GM12878 (cell line): ENCODE measurements around the gene CDYL2. TPM values are rescaled to one million over a fixed set of nuclear protein-coding genes. Genes with fewer than 3 reads are reported as not detected.

Experiments
- ATAC-seq: fragments of 200-7000 bp; cut with Tn5 transposase; 3 replicates; pipeline ENCODE4 v1.9.1; 2020; ENCODE audit warnings: mild to moderate bottlenecking, moderate library complexity
- BruUV-seq: library from RNA; stranded (reverse); fragments of 400-500 nt; replicated peaks from 2 replicates; lab custom pipeline; 2021; lab: Mats Ljungman, UMichigan
- CTCF ChIA-PET: fragments of 300-600 bp; sonication (Branson Sonifier 250); formaldehyde crosslinking; extraction: SDS; loops from one replicate; lab custom pipeline; 2021; ENCODE audit warnings: inconsistent platforms; lab: Yijun Ruan, JAX
- POLR2A ChIA-PET: fragments of 350-600 bp; formaldehyde crosslinking; extraction: SDS; loops from one replicate; lab custom pipeline; 2021; ENCODE audit warnings: inconsistent platforms; lab: Charles Lee
- RAD21 ChIA-PET: fragments of 300-600 bp; sonication (Branson Sonifier 250); formaldehyde crosslinking; loops from one replicate; lab custom pipeline; 2023; ENCODE audit warnings: antibody characterized with exemption; ENCODE audit not compliant: unreplicated experiment; lab: Charles Lee
- SMC1A ChIA-PET: fragments of 300-600 bp; sonication (Branson Sonifier 250); formaldehyde crosslinking; loops from one replicate; lab custom pipeline; 2023; ENCODE audit not compliant: unreplicated experiment, uncharacterized antibody; lab: Charles Lee
- DNase-seq: peaks from one replicate; pipeline ENCODE4 v3.0.0-alpha.2; 2011; ENCODE audit warnings: low read depth, low spot score
- FAIRE-seq: peaks from 3 replicates; lab custom pipeline; 2011; peaks lifted over from hg19 to GRCh38; lab: Jason Lieb, UNC
- H2AFZ ChIP-seq: 2 replicates; pipeline ENCODE4 v1.6.0; 2011; ENCODE audit warnings: low read depth, low read length, control low read depth; ENCODE audit not compliant: control insufficient read depth
- H3K27ac ChIP-seq: 2 replicates; pipeline ENCODE4 v1.5.1; 2011; ENCODE audit warnings: control low read depth; ENCODE audit not compliant: control insufficient read depth, insufficient read depth
- H3K27me3 ChIP-seq, 2 experiments: replicated peaks in 1 of 2; 2 replicates each; pipeline versions ENCODE4 v1.6.0 to v1.6.1; 2011; ENCODE audit warnings: low read length in 1 of 2; ENCODE audit not compliant: control insufficient read depth in 2 of 2, insufficient read depth in 2 of 2
- H3K36me3 ChIP-seq, 2 experiments: 2 replicates each; pipeline ENCODE4 v1.5.1; 2011; ENCODE audit warnings: low read length in 1 of 2; ENCODE audit not compliant: control insufficient read depth in 2 of 2, insufficient read depth in 2 of 2
- H3K4me1 ChIP-seq: 2 replicates; pipeline ENCODE4 v1.6.1; 2011; ENCODE audit warnings: mild to moderate bottlenecking, low read length, moderate library complexity, mixed read lengths; ENCODE audit not compliant: control insufficient read depth, insufficient read depth
- H3K4me2 ChIP-seq: 2 replicates; pipeline ENCODE4 v1.6.0; 2011; ENCODE audit warnings: control low read depth; ENCODE audit not compliant: control insufficient read depth, insufficient read depth
- H3K4me3 ChIP-seq: fragments of 200-600 bp; sonication (generic); 2 replicates; pipeline ENCODE4 v1.5.1; 2016
- H3K79me2 ChIP-seq: 2 replicates; pipeline ENCODE4 v1.6.0; 2011; ENCODE audit warnings: low read length; ENCODE audit not compliant: control insufficient read depth, insufficient read depth
- H3K9ac ChIP-seq: 2 replicates; pipeline ENCODE4 v1.8.0; 2011; ENCODE audit warnings: low read length, control low read depth, mixed read lengths; ENCODE audit not compliant: control insufficient read depth, insufficient read depth
- H3K9me3 ChIP-seq: replicated peaks from 3 replicates; pipeline ENCODE4 v1.5.1; 2011; ENCODE audit warnings: mild to moderate bottlenecking, low read length; ENCODE audit not compliant: control insufficient read depth, insufficient read depth
- H4K20me1 ChIP-seq: 2 replicates; pipeline ENCODE4 v1.6.0; 2011; ENCODE audit not compliant: control insufficient read depth, insufficient read depth
- CEBPB ChIP-seq, 2 experiments: fragments of 150-350 bp in 1 of 2; IDR thresholded peaks; 2 replicates each; pipeline ENCODE4 v1.6.1; 2012 to 2014; ENCODE audit warnings: low read depth in 2 of 2, low read length in 2 of 2, borderline replicate concordance in 1 of 2, inconsistent platforms in 1 of 2
- ZNF274 ChIP-seq: IDR thresholded peaks from one replicate; pipeline ENCODE4 v1.8.0; 2011; ENCODE audit not compliant: insufficient read length, insufficient read depth
- WGBS: methylation state at CpG from one replicate; pipeline ENCODE4 v1.1.6; 2016; ENCODE audit warnings: low lambda C conversion rate; ENCODE audit not compliant: insufficient replicate concordance, insufficient coverage; ENCODE audit errors: missing lambda C conversion rate; 5-methylcytosine and 5-hydroxymethylcytosine counted together
- in situ Hi-C: fragments of 300-500 bp; cut with MboI; formaldehyde crosslinking; loops from 9 replicates; pipeline ENCODE4 v1.14.3; 2018; ENCODE audit warnings: mixed read lengths
- intact Hi-C: fragments of 100-400 bp; cut with micrococcal nuclease; formaldehyde crosslinking; loops from one replicate; pipeline ENCODE4 v1.14.2; 2022; ENCODE audit not compliant: unreplicated experiment
- polyA plus RNA-seq, 11 experiments: library from polyadenylated mRNA; depleted of rRNA in 4 of 11; unstranded in 6 of 11; stranded (reverse) in 5 of 11; fragments of >200 nt; fragmentation: Nextera tagmentation in 4 of 11; fragmentation: Illumina TruSeq in 1 of 11; extraction: Ambion mirVana in 4 of 11; extraction: Trizol in 1 of 11; gene quantifications; 1 replicate in 1 of 11; 2 replicates in 10 of 11; pipeline versions ENCODE4 v1.2.1 to v1.2.3, GENCODE V29; 2011 to 2016; ENCODE audit warnings: inconsistent platforms in 2 of 11, missing spikeins in 2 of 11, low read depth in 1 of 11
- total RNA-seq, 4 experiments: library from RNA; depleted of rRNA in 3 of 4; stranded (reverse); fragments of >200 nt in 3 of 4; fragmentation: Illumina TruSeq in 1 of 4; extraction: Trizol in 1 of 4; gene quantifications; 2 replicates each; pipeline versions ENCODE4 v1.2.1 to v1.2.3, GENCODE V29; 2013 to 2021
- TF ChIP-seq, protein P1 (sequence below): fragments of 450-650 bp; IDR thresholded peaks from 2 replicates; pipeline ENCODE4 v1.6.1; 2018; ENCODE audit warnings: borderline replicate concordance, mild to moderate bottlenecking; ENCODE audit not compliant: partially characterized antibody
- TF ChIP-seq, protein P2 (sequence below): IDR thresholded peaks from 2 replicates; pipeline ENCODE4 v1.6.1; 2011; ENCODE audit warnings: borderline replicate concordance, low read depth, mild to moderate bottlenecking, moderate library complexity, low read length; ENCODE audit not compliant: insufficient read depth, poor library complexity, severe bottlenecking

Gene CDYL2
- total and polyA plus RNA-seq, 10 of the 15 experiments (the other 5 are each of a cell fraction or from before 2014, with no cell fraction given): 0.27 to 22.9 (median 3.9) TPM

DNA sequence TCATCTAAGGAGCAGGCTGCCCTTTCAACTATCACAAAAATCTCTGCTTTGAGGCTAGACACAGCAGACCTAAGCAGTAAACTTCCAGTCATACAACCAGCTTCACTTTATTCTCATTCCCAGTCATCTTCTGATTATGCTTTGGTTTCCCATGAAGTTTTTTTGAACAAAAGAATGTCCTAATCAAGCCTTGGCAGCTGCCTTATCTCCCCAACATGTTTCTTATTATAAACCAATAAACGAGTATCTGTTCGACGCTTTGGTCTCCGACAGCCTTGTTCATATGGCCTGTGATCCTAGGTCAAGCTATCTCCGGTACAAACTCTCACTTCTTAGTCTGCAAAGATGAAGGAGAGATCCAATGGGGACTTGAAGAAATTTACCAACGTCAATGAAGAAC lies 47.4 kb upstream of the CDYL2 start:
- DNase-seq (no peak), ATAC-seq (no peak), FAIRE-seq (no peak)
- BruUV-seq: no TSS peak
- H4K20me1 ChIP-seq: no peaks in the 10 kb centered on the region
- no peak overlapping the region for H3K27ac ChIP-seq
- in situ Hi-C loops (no loop called here), intact Hi-C loops (no loop called here)
- H3K9ac ChIP-seq: no peak overlapping the region
- no peak overlapping the region for H3K4me2 ChIP-seq
- no peak overlapping the region for H3K4me3 ChIP-seq
- ChIA-PET POLR2A (no interaction called here), RAD21 (interaction anchor here (1.3 kb wide), 1 partner anchor 325 kb away, joined by 9 read pairs; no protein-coding TSS in a partner anchor), CTCF (interaction anchor here (0.9 to 4.7 kb wide), 4 partner anchors 10 to 325 kb away, joined by 5 to 35 read pairs (median 8); no protein-coding TSS in a partner anchor), SMC1A (interaction anchor here (0.7 to 1.7 kb wide), 3 partner anchors 22 to 325 kb away, joined by 3 to 8 read pairs (median 6); no protein-coding TSS in a partner anchor)
- no peaks in the 10 kb centered on the region for H3K27me3 ChIP-seq
- H3K36me3 ChIP-seq: no peaks in the 10 kb centered on the region
- H3K4me1 ChIP-seq: no peaks in the 10 kb centered on the region
- 49% methylated on average over 6 of the region's 6 CpGs for WGBS
- TF ChIP-seq CEBPB (IDR thresholded peaks at IDR 0.05; ENCODE audit: borderline replicate concordance in 1 of 2, low read depth in 2 of 2, low read length in 2 of 2): no peak
- TF ChIP-seq, protein P1, sequence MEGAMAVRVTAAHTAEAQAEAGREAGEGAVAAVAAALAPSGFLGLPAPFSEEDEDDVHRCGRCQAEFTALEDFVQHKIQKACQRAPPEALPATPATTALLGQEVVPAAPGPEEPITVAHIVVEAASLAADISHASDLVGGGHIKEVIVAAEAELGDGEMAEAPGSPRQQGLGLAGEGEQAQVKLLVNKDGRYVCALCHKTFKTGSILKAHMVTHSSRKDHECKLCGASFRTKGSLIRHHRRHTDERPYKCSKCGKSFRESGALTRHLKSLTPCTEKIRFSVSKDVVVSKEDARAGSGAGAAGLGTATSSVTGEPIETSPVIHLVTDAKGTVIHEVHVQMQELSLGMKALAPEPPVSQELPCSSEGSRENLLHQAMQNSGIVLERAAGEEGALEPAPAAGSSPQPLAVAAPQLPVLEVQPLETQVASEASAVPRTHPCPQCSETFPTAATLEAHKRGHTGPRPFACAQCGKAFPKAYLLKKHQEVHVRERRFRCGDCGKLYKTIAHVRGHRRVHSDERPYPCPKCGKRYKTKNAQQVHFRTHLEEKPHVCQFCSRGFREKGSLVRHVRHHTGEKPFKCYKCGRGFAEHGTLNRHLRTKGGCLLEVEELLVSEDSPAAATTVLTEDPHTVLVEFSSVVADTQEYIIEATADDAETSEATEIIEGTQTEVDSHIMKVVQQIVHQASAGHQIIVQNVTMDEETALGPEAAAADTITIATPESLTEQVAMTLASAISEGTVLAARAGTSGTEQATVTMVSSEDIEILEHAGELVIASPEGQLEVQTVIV: no peak
- no peak for TF ChIP-seq ZNF274
- TF ChIP-seq, protein P2, sequence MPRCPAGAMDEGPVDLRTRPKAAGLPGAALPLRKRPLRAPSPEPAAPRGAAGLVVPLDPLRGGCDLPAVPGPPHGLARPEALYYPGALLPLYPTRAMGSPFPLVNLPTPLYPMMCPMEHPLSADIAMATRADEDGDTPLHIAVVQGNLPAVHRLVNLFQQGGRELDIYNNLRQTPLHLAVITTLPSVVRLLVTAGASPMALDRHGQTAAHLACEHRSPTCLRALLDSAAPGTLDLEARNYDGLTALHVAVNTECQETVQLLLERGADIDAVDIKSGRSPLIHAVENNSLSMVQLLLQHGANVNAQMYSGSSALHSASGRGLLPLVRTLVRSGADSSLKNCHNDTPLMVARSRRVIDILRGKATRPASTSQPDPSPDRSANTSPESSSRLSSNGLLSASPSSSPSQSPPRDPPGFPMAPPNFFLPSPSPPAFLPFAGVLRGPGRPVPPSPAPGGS: no peak
- no peaks in the 10 kb centered on the region for H3K79me2 ChIP-seq
- H3K9me3 ChIP-seq: no peaks in the 10 kb centered on the region
- H2AFZ ChIP-seq: no peak overlapping the region
